Stimulated activated CD4-positive, alpha-beta T cell treated with anti-CD3 and anti-CD28 coated beads, TNF-alpha, amount 100 ng/mL, for 48 hours (primary cell): ENCODE results near the gene UCKL1.

ENCODE experiments used
- DNase-seq, 3 donors: peaks; one replicate each; pipeline ENCODE4 v3.0.0-alpha.2; 2020; ENCODE audit warnings: low read depth in 3 of 3

UCKL1 gene

GRCh38 chr20:63890201-63890576 is 66.0 kb downstream of the UCKL1 start:
- DNase-seq = no peak
